ENCODE results near the gene CLRN3.

Gene CLRN3

DNA sequence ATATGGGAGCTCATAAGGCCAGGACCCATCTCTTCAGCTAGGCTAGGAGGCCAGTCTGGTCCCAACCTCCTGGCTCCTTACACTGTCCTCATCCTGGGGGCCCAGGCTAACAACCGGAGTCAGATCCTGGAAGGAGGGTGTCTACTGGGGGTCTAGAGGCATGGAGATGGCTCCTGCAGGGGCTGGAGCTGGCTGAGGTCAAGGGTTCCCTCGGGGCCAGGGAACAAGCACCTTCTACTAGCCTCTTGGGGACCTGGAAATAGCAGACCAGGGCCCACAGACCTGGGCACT, 37.2 kb downstream of the CLRN3 start:
- in situ Hi-C loops (cut with MboI; ENCODE audit: low pct_unique_long_range_greater_than_20kb, low sequenced_read_pairs): no loop called here
- DNase-seq: no peak

DNA sequence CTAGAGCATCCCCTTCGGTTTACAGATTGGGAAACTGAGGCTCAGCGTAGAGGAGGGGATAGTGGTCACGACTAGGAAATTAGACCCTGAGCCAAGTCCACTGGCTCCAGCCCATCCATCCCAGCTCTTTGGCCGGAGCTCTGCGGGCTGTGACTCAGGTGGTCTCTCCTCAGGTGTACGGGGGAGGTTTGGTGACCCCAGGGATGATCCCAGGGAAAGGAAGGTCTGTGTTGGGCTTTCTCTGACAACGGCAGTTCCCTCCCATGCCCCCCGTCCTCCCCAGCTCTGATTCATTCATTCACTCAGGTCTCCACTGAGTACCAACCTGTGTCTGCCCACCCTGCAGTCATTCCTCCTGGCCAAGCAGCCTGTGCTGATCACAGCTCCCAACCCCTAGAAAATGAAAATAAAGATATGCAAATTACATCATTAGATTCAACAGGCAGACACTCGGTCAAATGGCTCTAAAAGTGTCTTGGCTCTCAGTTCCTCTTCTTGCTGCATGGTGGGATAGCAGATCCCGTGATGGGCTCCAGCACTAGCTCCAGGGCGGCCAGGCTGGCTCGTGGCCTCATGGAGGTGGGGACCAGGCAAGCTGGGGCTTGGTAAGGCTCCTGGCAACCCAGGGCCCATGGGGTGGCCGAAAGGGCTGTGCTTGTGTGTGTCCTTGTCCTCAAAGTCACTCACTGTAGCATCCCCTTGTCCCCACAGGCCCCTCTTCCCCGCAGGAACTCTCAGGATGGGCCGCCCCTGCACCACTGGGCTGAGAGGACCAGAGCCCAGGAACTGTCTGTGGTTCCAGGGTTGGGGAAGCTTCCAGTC, 37.8 kb downstream of the CLRN3 start:
- in situ Hi-C loops (cut with MboI; ENCODE audit: low pct_unique_long_range_greater_than_20kb, low sequenced_read_pairs): no loop called here
- no peak for DNase-seq

DNA sequence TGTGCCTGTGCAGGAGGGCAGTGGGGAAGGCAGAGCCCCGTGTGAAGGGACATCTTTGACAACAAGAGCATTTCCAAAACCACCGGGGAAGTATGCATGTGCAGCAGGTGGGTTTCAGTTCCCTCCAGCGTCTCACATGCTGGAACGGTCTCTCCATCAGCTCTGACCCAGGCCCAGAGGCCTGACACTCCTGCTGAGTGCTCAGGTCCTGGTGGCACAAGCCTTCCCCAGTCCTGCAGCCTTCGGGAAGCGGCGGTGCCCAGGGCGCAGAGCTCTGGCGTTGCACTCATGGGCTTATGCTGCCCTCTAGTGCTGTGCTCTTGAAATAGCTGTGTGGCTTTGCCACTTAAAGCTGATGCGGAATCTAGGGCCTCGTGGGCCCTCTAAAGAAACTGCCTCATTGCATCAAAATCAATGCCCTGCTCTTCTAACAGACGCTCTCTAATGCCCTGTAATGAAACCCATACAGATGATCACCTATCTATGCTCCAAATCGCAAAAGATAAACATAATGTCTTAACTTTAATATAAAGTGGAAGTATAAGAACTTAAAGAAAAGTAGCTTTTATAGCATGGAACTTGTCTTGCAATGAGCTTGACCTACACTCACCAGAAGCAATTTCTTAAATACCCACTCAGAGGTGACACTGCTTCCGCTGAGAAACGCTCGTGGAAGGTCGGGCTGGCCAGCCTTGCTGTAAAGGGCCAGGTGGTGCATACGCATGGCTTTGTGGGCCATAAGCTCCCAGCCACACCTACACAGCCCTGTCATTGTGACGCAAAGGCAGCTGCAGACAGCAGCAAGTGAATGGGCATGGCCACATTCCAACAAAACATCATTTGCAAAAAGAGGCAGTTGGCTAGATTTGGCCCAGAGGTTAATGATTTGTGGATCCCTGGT, 38.6 kb downstream of the CLRN3 start:
- in situ Hi-C loops (cut with MboI; ENCODE audit: low pct_unique_long_range_greater_than_20kb, low sequenced_read_pairs): no loop called here
- DNase-seq: peak; percentile 64

DNA sequence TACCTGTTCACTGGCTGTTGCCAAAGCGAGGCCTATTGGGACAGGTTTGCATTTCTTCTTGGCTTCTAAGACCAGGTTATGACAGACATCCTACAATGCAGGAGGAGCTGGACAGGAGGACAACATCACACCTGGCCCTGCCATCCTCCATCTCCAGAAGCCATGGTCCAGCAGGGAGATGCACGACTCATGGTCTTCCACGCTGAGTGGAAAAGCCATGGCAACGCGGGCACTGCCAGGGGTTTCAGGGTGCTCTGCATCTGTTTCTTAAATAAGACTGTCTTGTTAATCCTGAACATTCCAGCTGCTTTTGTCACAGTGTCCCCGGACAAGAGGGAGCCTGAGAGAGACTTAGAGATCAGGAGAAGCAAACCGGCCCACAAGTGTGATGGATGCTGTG, 40.3 kb downstream of the CLRN3 start:
- no peak for DNase-seq
- in situ Hi-C loops (cut with MboI; ENCODE audit: low pct_unique_long_range_greater_than_20kb, low sequenced_read_pairs): no loop called here

DNA sequence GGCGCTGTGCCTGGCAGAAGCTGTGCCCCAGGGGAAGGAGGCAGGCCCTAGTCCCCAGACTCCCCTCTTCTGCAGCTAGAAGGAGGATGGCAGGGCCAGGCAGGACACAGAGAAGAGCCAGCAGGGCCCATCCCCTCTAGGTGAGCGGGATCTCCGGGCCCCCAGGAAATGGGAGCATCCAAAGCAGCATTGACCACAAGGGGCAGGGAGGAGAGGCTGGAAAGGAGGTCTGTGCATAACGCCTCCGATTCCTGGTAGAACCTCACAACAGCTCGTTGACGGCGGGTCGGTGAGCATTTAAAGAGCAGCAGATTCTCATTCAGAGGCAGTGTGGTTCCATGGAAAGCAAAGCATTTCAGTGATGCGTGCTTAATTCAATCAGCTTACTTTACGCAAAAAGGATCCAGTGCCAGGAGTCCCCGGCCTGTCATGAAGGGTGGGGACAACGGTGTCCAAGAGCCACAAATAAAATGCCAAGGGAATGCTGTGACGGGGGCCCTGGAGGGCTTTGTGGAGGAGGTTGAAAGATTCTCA, 41.0 kb downstream of the CLRN3 start:
- in situ Hi-C loops (cut with MboI; ENCODE audit: low pct_unique_long_range_greater_than_20kb, low sequenced_read_pairs): no loop called here
- DNase-seq: no peak

DNA sequence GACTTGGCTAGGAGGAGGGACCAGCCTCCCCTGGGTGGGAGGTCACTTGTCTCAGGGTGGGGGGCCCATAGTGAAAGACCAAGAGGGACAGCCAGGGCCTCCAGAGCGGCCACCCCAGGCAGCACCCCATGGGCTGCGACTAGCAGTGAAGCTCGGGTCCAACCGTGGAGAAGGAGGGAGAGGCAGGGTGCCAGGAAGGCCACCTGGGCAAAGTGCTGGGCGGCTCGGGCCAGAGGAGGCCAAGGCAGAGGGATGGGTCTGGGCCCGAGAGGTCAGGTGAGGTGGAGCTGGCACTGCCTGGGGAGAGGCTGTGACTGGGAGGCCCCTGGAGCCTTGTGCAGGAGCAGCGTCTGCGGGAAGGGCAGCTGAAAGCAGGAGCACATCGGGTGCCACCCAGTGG, 41.8 kb downstream of the CLRN3 start:
- no peak for DNase-seq
- in situ Hi-C loops (cut with MboI; ENCODE audit: low pct_unique_long_range_greater_than_20kb, low sequenced_read_pairs): no loop called here

DNA sequence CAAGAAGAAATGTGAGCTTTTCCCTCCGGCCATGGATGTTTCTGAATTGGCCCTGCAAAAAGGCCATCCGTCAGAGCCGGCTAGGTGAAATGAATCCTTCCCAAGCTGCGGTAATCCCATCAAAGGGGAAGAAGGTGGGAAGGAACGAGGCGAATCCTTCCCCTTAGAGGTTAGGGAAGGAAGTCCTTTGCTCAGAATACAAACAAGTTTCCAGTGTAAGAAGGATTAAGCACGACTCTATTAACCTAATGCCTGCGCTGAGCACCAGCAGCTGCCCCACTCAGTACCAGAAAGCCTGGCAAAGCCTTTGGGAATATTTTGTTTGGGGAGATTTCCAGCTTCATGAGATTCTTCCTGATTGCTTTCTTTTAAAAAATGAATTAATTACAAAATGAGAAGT, 42.8 kb downstream of the CLRN3 start:
- in situ Hi-C loops (cut with MboI; ENCODE audit: low pct_unique_long_range_greater_than_20kb, low sequenced_read_pairs): no loop called here

DNA sequence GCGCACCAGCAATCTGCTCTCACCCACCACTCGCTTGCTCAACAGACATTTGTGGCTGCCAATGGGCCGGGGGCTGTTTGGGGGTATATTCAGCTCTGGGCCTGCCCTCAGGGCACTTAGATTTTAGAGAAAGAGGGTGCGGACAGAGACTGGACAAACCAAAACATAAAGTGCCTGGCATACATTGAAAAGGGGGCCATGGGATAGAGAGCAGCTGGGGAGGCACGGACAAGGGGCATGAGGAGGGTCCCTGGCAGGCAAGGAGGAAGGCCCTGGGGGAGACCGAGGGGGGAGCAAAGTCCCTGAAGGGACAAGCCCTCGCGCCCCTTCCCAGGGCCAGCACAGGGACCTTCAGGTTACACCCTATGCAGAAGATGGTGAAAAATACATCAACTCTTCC, 43.5 kb downstream of the CLRN3 start:
- in situ Hi-C loops (cut with MboI; ENCODE audit: low pct_unique_long_range_greater_than_20kb, low sequenced_read_pairs): no loop called here

More for the DNA sequence above, 42.8 kb downstream of the CLRN3 start:
- no peak for DNase-seq

DNA sequence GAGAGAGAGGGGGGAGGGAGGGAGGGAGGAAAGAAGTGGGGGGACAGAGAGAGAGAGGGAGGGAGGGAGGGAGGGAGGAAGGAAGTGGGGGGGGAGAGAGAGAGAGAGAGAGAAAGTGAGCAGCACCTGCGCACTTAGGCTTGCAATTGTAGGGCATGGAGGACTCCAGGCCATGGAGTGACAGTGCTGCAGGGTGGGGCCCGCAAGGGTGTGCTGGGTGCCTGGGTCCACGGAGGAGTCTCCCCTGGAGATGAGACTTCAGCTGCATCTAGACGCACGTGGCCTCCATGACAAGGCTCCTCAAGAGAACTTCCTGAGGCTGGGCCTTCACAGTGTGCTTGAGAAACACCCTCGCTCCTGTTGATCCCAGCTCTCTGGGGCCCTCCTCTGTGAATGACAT, 44.5 kb downstream of the CLRN3 start:
- no peak for DNase-seq
- in situ Hi-C loops (cut with MboI; ENCODE audit: low pct_unique_long_range_greater_than_20kb, low sequenced_read_pairs): no loop called here

More for the DNA sequence above, 43.5 kb downstream of the CLRN3 start:
- no peak for DNase-seq

DNA sequence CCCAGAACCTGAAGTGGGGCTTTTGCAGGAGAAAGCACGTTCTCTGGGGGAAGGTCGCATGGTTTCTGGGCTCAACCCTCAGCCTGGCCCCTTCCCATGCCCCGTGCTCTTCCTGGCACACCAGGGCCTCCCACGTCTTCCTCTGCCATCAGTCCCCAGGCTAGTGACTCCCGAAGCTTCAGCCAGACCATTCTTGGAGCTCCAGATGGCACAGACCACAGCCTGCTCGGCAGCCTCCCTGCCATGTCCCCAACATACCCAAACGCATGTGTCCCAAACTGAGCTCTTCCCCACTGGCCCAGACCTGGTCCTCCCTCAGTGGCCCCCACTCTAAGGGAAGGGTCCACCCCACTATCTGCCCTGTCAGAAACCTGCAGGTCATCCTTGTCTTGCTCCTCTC, 47.0 kb downstream of the CLRN3 start:
- in situ Hi-C loops (cut with MboI; ENCODE audit: low pct_unique_long_range_greater_than_20kb, low sequenced_read_pairs): no loop called here
- no peak for DNase-seq

DNA sequence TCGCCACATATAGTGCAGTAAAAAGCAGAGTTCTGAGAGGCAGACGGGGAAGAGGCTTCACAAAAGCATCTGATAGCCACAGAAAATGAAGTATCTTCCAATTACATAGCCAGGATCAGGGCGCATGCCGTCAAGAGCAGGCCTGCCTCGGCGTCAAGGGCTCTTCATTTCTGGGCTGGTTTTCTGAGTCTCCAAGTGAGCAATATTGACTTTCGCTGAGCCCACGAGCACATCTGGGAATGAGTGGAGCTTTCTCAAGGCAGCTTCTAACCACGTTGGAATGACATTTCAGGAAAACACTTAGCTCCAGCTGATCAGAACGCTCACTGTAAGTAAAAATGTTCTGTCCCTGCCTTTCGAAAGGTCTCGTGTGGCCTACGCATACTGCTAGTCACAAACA, 51.9 kb downstream of the CLRN3 start:
- DNase-seq: no peak
- in situ Hi-C loops (cut with MboI; ENCODE audit: low pct_unique_long_range_greater_than_20kb, low sequenced_read_pairs): no loop called here

DNA sequence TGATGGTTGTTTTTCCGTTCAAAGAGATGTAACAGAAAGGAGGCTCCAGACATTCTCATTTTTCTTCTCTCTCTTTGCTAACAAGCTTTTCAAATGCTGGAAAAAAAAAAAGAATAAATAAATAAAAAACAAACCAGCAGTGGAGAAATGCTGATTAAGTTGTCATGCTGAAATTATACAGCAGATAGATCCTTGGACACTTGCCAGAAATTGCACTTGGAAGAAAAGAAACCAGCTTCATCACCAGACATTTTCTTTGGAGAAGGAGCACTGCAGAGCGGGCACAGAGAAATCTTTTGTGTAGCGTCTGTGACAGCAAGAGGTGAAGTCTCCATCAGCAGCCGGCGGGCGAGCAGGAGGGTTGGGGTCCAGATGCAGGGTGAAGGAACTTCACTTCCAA, 55.8 kb downstream of the CLRN3 start:
- no peak for DNase-seq
- in situ Hi-C loops (cut with MboI; ENCODE audit: low pct_unique_long_range_greater_than_20kb, low sequenced_read_pairs): no loop called here

DNA sequence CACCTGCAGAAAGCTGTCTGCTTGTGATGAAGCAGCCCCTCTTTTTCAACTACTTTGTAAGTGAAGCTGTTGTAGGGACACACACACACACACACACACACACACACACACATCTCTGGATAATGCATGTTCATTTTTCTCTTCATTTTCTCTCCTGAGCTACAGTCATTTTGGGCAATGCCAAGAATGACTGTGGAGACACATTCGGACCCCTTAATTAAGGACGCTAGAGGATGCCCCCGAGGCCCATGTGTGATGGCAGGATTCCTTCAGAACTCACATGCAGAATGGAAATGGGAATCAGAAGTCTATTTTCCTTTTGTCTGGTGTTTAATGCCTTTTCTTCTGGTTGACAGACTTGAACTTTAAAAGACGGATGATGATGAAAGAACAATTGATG, 56.6 kb downstream of the CLRN3 start:
- no peak for DNase-seq
- in situ Hi-C loops (cut with MboI; ENCODE audit: low pct_unique_long_range_greater_than_20kb, low sequenced_read_pairs): no loop called here

DNA sequence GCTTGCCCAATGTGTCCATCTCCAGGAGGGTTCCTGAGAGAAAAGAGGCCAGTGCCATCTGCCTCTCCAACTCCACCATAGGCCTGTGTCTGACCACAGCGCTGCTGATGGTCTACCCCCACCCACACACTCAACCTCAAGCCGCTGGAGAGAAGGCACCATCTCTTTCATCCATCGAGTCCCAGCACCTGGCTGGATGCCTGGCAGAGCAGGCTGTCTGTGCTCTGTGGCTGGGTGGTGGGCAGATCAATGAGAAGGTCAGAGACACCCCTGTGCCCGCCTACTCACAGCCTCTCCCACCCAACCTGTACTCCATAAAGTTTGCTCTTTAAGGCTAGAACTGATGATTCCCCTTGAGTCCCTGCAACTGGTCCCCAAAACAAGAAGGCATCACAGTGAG, 58.0 kb downstream of the CLRN3 start:
- no peak for DNase-seq
- in situ Hi-C loops (cut with MboI; ENCODE audit: low pct_unique_long_range_greater_than_20kb, low sequenced_read_pairs): no loop called here

DNA sequence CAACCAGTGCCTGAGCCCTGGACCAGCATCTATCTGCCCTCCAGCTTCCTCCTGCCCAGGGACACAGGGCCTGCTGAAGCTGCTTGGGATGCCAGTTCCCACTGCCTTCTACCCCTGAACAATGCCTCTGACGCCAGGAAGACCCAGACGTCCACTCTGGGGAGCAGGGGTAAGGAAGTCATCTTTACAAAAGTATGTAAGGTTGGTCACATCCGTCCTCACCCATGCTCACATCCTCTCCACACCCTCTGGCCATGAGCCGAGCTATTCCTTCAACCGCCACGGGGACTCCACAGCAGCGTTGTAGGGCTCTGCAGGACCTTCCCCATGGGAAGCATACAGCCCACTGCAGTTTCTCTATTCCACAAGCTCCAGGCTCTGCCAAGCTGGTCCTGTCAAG, 58.5 kb downstream of the CLRN3 start:
- in situ Hi-C loops (cut with MboI; ENCODE audit: low pct_unique_long_range_greater_than_20kb, low sequenced_read_pairs): no loop called here

DNA sequence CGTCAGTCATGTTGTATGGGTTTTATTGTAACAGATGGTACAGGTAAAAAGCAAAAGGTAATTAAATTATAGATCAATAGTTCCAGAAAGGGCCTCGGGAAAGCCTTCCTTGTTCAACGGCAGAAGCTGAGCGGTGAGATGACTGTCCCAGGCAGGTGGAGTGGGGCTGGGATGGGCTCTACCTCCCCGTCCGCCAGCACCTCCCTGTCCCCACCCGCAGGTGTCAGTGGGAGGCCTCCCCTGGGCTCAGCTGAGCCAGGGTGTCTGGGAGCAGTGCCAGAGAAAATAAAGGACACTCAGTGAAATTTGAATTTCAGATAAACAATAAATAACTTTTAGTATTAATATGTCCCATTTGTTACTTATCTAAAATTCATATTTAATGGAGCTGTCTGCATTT, 58.9 kb downstream of the CLRN3 start:
- in situ Hi-C loops (cut with MboI; ENCODE audit: low pct_unique_long_range_greater_than_20kb, low sequenced_read_pairs): no loop called here
- DNase-seq: no peak

More for the DNA sequence above, 58.5 kb downstream of the CLRN3 start:
- no peak for DNase-seq

DNA sequence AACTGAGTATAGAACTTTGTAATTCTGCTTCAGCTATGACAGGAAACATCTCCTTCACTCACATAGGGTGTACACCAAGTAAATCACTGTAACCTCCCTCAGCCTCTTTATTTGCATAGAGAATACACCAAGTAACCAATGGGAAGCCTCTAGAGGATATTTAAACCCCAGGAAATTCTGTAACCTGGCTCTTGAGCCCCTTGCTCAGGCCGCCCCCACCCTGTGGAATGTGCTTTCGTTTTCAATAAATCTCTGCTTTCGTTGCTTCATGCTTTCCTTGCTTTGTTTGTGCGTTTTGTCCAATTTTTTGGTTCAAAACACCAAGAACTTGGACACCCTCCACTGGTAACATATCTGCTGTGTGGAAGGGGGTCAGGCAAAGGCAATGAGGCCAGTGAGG, 60.2 kb downstream of the CLRN3 start:
- no peak for DNase-seq
- in situ Hi-C loops (cut with MboI; ENCODE audit: low pct_unique_long_range_greater_than_20kb, low sequenced_read_pairs): no loop called here

DNA sequence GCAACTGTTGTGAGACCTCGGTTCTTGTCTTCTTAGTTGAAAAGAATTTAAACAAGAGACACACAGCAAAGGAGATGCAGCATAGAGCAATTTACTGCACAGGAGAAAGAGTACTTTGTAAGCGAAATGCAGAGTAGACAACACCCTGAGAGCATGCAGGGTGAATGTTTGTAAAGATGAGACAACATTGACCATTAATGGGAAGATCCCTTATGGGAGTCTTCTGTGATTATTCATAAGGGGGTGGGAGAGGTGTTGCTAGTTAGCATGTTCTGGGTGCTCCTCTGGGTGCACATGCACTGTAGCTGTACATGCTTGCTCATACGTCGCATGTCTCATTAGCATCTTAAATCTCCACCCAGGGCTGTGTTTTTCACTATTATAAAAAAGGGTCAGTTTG, 62.3 kb downstream of the CLRN3 start:
- in situ Hi-C loops (cut with MboI; ENCODE audit: low pct_unique_long_range_greater_than_20kb, low sequenced_read_pairs): no loop called here
- DNase-seq: no peak
